NCI-H526 (cell line): ENCODE data around the gene APOO.

Experiments
- DNase-seq, 2 experiments: peaks; one replicate each; lab custom pipeline; 2025; lab: John Stamatoyannopoulos, UW

APOO gene

GRCh38 chrX:23786268-23786815 is 121.4 kb downstream of the APOO start:
- DNase-seq = no peak

DNA sequence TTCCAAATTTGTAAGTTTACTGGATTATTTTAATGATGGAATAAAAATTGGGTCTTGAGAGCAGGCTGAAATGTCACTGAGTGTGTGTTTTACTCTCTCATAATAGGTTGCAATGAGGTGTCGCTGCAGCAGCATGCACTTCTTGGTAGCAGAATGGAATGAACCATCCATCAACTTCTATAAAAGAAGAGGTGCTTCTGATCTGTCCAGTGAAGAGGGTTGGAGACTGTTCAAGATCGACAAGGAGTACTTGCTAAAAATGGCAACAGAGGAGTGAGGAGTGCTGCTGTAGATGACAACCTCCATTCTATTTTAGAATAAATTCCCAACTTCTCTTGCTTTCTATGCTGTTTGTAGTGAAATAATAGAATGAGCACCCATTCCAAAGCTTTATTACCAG is 122.2 kb downstream of the APOO start:
- no peak for DNase-seq

GRCh38 chrX:23784470-23785331 is 123.0 kb downstream of the APOO start:
- DNase-seq = no peak

DNA sequence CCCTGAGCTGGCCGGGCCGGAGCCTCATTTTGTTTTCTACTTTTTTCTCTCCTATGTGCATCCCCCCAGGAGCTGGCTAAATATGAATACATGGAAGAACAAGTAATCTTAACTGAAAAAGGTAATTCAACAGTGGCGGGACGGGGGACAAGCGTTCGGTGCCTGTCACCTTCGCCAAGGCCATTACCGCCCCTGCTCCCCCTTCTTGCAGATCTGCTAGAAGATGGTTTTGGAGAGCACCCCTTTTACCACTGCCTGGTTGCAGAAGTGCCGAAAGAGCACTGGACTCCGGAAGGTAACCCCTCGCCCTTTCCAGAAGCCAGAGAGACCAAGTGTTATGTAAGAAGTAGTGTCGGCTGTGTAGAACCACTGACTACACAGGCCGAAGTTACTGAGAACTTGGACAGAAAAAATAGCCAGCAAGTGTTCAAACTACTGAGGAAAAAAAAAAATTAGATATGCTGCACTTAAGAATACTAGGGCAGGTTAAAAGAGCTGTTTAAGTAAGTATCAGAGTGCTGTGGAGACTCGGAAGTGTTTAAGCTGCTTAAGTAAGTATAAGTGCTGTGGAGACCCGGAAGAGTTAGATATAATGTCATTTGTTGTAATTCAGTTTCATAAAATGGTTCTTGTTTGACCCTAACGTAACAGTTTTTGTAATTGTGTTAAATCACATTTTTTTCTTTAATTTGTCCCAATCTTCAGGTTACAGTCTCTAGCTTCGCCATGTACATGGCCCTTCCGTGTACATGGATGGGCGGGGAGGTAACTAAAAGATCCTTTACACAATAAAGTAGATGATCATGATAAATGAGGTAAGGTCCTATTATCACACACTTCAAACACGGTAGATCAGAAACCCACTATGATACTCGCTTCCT is 123.9 kb downstream of the APOO start:
- no peak for DNase-seq
